Amygdala (tissue), 56 donors: ENCODE measurements around the gene MRPL38.
A peak's percentile ranks its signal among the peaks of the same experiment; 100 is the strongest.

ENCODE experiments used
- DNase-seq, 56 donors: peaks; one replicate each; lab custom pipeline; 2025; lab: John Stamatoyannopoulos, UW

Gene MRPL38

DNA sequence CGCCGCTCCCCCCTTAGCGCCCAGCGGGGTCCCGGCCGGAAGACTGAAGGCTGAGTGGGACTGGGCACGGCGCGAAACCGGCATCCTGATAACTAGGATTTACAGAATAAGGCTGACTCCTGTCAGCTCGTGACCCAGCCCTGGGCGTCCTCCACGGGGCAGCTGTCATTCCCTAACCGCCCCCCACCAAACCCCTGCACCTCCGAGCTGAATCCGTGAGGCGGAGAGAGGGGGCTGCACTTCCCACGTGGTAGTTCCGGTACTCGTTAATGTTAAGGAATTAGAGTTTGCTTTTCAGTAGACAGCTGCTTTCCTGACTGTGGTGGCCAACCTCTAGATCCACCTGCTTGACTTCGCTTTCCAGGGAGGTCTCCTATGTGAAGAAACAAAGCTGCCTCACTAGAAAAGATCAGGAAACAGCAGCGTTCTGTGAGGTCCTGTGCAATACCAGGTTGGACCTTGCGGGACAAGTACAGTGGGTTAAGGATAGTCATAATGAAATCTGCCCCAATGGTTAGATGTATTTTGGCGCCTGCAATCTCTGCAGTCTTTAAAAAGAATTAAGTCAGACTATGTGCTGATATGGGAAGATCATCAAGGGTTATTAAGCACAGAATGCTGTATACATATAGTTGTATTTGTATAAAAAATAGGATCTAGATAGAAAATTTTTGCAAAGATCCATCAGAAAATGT, 48.5 kb downstream of the MRPL38 start:
- peak in 15 of 56 donors; percentile 29 to 79 (median 63) for DNase-seq

DNA sequence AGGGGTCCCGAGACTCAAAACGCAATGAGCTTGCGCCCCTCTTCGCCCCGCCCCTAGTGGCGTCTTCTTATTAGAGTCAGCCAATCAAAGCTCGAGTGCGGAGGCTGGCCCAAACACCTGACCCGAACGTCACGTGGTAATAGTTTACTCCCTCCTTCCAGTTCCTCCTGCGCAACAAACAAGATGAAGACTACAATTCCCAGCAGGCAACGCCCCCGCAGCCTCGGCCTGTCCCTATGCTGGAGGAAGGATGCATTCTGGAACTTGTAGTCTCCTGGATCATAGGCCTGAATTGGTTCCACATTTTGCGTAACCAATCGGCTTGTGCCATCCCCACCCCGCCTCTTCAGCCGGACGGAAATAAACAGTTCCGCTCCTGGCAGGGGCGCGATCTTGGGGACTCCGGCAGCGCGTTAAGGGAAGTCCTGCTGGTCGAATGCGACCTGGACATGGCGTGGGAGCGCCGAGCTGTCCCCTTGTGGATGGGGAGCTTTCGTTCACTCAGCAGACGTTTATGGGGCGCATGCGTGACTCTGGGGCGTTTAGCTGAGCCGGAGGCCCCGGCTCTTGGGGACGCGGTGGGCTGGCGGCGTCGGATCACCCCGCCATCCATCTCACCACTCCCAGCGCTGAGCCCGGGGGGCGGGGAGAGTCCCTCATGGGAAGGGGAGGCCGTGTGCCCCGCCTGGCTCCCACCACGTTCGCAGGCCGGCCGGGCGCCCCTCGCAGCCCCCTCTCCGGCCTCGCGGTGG, 49.2 kb downstream of the MRPL38 start, which contains the start of gene WBP2:
Gene WBP2, minus strand, starts transcription at position 26 of the 752 bp plus-strand sequence. CDS start 38 bp downstream, outside the sequence.
- DNase-seq: peak; percentile 57 to 100 (median 99)

DNA sequence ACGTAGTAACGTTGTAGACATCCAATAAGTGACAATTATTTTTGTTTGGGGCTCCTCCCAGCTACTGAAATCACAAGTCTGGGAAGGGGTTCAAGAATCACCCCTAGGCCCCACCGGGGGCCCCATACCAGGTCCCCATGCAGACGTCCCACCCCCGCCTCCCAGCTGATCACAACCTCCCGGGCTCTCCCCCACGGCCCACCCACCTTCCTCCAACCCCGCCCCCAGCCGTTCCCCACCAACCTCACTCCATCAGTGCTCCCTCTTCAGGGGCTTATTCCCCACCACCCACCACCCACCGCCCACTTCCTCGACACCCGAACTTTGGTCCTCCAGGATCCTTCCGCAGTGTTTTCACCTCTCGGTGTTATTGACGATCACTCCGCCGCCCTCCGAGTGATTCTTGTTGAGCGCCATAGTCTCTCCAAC, 49.8 kb downstream of the MRPL38 start:
- DNase-seq: peak in 7 of 56 donors; percentile 48 to 83 (median 73)

DNA sequence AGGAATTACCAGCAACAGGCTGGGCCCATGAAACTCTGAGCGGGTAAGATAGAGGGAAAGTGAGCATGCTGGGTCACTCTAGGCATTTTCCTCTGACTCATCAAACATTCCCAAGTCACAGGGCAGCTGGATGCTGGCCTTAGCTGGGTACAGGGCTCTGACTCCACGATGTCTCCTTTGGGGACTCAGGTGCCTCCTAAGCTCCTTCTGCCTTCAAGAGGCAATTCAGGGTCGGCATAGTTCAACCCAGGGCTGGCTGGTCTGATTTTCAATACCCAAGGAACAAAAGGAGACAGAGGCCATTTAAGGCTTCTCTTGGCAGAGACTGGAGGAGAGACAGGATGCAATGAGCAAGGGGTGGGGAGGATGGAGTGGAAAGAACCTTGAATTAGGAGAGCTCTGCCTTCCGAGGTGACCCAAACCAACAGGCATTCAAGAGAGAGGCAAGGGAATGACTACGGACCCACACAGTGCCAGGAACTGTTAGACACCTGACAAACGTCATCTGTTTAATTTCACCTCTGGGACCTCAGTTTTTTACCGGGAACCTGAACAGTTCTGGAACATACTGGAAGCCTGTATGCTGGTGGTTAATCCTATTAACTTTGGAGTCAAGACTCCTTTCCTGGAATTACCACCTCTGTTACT, 50.5 kb downstream of the MRPL38 start:
- DNase-seq: peak in 2 of 56 donors; percentile 15 to 20

DNA sequence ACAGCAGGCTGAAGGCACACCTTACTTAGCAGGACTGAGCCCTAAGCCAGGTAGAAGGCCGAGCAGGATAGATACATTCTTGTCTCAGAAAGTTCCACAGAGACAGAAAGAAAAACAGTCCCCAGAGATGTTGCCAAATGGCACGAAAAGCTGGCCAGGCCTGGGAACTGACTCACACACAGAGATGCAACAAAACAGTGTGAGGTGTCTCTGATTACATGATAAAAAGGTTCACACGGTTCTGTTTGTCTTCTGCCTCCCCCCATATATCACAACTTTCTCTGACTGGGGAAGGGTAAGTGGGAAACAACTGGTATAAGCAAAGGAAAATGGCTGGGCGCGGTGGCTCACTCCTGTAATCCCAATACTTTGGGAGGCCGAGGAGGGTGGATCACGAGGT, 51.3 kb downstream of the MRPL38 start:
- DNase-seq: no peak

DNA sequence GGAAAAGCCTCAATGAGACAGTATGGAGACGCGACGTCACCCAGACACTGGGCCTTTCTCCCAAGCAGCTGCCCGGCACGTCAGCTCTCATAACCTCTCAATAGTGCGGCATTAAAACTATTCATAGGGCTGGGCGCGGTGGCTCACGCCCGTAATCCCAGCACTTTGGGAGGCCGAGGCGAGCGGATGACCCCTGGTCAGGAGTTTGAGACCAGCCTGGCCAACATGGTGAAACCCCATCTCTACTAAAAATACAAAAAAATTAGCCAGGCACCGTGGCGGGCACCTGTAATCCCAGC, 53.0 kb downstream of the MRPL38 start:
- peak in 9 of 56 donors; percentile 30 to 64 (median 45) for DNase-seq

DNA sequence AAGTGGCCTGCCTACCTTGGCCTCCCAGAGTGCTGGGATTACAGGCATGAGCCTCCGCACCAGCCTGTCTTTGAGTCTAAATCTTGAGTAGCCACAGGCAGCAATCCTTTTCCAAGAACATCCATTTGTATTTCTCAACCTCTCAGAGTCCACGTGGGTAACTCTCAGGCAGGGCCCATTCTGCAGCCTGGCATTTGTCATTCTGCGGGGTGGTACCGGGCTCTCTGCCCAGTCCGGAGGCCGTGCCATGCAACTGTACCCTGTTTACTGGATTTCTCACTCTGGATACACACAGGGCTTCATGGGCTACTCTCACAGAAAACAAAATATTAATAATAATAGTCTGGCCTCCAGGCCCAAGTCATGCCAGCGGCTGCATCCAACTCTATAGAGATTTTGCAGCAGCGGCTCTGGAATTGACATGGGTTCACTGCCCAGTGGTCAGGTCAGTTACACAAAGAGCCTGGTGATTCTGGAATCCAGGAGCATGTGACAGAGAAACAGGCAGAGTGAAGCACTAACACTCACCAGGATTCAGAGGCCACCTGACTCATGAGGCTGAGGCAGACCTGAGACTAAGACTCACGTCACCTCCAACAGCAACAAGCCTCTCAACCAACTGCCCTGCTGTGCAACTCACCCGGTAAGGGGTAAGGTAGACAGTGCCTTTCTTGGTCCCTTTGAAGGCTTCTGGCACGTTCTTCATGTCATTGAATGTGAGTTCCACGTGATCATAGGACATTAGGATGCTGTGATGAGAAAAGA, 53.6 kb downstream of the MRPL38 start:
- DNase-seq: peak in 37 of 56 donors; percentile 13 to 84 (median 52)

DNA sequence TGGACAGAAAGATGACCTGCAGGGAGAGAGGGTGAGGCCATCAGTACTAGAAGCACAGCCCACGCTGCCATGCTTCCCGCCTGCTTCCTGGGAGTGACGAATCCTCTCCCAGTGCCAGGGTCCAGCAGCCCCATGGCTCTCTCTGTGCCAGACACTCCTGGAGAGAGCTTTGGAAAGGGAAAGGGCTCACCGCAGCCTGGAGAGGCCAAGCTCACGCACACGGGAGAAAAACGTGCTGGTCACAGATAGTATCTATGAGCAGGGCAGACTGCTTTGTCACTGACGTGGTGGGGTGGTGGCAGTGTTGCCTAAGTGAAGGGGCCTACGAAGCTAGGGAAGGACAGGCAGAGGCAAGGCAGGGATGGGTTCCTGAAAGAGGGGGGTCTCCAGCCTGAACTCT, 55.0 kb downstream of the MRPL38 start:
- peak in 1 of 56 donors; percentile 19 for DNase-seq

DNA sequence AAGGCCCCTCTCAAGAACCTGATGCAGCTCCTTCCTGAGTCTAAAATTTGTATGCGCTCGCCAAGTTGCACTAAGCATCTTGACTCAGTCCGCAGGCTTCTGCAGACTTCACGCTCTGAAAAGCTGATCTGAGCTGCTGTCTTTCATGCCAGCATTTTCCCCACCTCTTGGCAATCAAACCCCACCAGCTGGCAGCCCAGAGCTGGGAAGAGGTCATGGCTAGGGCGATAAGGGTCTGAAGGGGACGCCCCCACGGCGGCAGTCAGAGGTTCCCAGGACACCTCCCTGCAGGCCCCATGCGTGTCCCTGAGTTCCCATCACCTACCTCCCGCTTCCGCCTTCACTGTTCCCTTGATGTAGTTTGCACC, 55.4 kb downstream of the MRPL38 start:
- DNase-seq: no peak
